HepG2 (cell line): ENCODE results near the gene FIBCD1. TPM values are rescaled to one million over a fixed set of nuclear protein-coding genes. Genes with fewer than 3 reads are reported as not detected.

Experiments used
- KDM2A ChIP-seq: sonication (generic); formaldehyde crosslinking; IDR thresholded peaks from 2 replicates; pipeline ENCODE4 v1.4.0; 2020; ENCODE audit warnings: low read depth, missing genetic modification reagents, borderline replicate concordance
- MAFG ChIP-seq: sonication (generic); formaldehyde crosslinking; IDR thresholded peaks from 2 replicates; pipeline ENCODE4 v1.5.1; 2020; ENCODE audit warnings: mild to moderate bottlenecking, missing genetic modification reagents
- MIXL1 ChIP-seq: IDR thresholded peaks from 2 replicates; pipeline ENCODE4 v1.6.1; 2016
- NFE2L1 ChIP-seq: sonication (generic); formaldehyde crosslinking; IDR thresholded peaks from 2 replicates; pipeline ENCODE4 v1.4.0; 2020; ENCODE audit warnings: missing genetic modification reagents, mild to moderate bottlenecking, borderline replicate concordance
- NFYC ChIP-seq: IDR thresholded peaks from 2 replicates; pipeline ENCODE4 v1.6.1; 2016; ENCODE audit warnings: missing genetic modification reagents, missing compliant biosample characterization
- TMF1 ChIP-seq: sonication (generic); formaldehyde crosslinking; IDR thresholded peaks from 2 replicates; pipeline ENCODE4 v1.8.1; 2022; ENCODE audit warnings: low read depth, missing genetic modification reagents
- TRAFD1 ChIP-seq: sonication (generic); formaldehyde crosslinking; IDR thresholded peaks from 2 replicates; pipeline ENCODE4 v1.5.1; 2020; ENCODE audit warnings: missing genetic modification reagents, mild to moderate bottlenecking, borderline replicate concordance
- USF2 ChIP-seq, 2 experiments: sonication (generic) in 1 of 2; formaldehyde crosslinking in 1 of 2; IDR thresholded peaks; 2 replicates each; pipeline versions ENCODE4 v1.5.1 to v1.6.1; 2011 to 2020; ENCODE audit warnings: borderline replicate concordance in 1 of 2, low read depth in 1 of 2, low read length in 1 of 2, mild to moderate bottlenecking in 1 of 2, missing genetic modification reagents in 1 of 2, moderate library complexity in 1 of 2
- ZNF34 ChIP-seq: sonication (generic); formaldehyde crosslinking; IDR thresholded peaks from 2 replicates; pipeline ENCODE4 v1.4.0; 2020; ENCODE audit warnings: mild to moderate bottlenecking, missing genetic modification reagents, borderline replicate concordance
- ZNF564 ChIP-seq: sonication (generic); formaldehyde crosslinking; IDR thresholded peaks from 2 replicates; pipeline ENCODE4 v1.8.1; 2023; ENCODE audit warnings: mild to moderate bottlenecking, missing genetic modification reagents
- polyA plus RNA-seq, 8 experiments: library from polyadenylated mRNA; depleted of rRNA in 3 of 8; stranded (reverse) in 7 of 8; unstranded in 1 of 8; fragments of >200 nt; fragmentation: Illumina TruSeq in 4 of 8; extraction: Trizol in 4 of 8; gene quantifications; 2 replicates each; pipeline versions ENCODE4 v1.2.1 to v1.2.3, GENCODE V29; 2011 to 2016; ENCODE audit warnings: low read depth in 4 of 8, missing spikeins in 1 of 8, mixed read lengths in 1 of 8; ENCODE audit not compliant: insufficient read depth in 1 of 8
- total RNA-seq, 5 experiments: library from RNA; depleted of rRNA; stranded (reverse); fragments of >200 nt; fragmentation: Illumina TruSeq; extraction: Trizol; gene quantifications; 2 replicates each; pipeline ENCODE4 v1.2.3, GENCODE V29; 2016; ENCODE audit warnings: low read depth in 1 of 5

FIBCD1 gene
- total and polyA plus RNA-seq, 2 of the 13 experiments (the other 11 are each of a cell fraction or from before 2014, with no cell fraction given): 0.55 to 0.89 TPM

GRCh38 chr9:130886981-130887380 is 52.1 kb downstream of the FIBCD1 start (continued):
- TF ChIP-seq USF2 (IDR thresholded peaks at IDR 0.05; ENCODE audit: low read depth, low read length) (no peak), USF2 (CRISPR knock-in tag; IDR thresholded peaks at IDR 0.05; ENCODE audit: borderline replicate concordance) (no peak), MIXL1 (CRISPR knock-in tag) (no peak), NFYC (CRISPR knock-in tag) (no peak), ZNF34 (CRISPR knock-in tag) (no peak), KDM2A (no peak), ZNF564 (CRISPR knock-in tag) (no peak), TMF1 (CRISPR knock-in tag) (no peak), TRAFD1 (CRISPR knock-in tag) (no peak), NFE2L1 (CRISPR knock-in tag) (no peak), MAFG (CRISPR knock-in tag) (no peak)
- TF ChIP-seq, all 625 proteins: peak for 0
